Mucosa of rectum (tissue), 2 donors: ENCODE measurements around the gene C1orf50.
"Not testable (repeated sequence)": the region's sequence is repeated elsewhere in the genome, so short reads cannot be mapped to it uniquely, and the experiment has no call there.

ENCODE experiments used
- H3K27ac ChIP-seq, 2 donors: one replicate each; pipeline ENCODE4 v1.7.0; 2013; ENCODE audit warnings: inconsistent platforms in 2 of 2, low read depth in 2 of 2, low read length in 2 of 2
- H3K27me3 ChIP-seq, 2 donors: one replicate each; pipeline ENCODE4 v1.7.0; 2013; ENCODE audit warnings: low read length in 2 of 2; ENCODE audit not compliant: control insufficient read depth in 2 of 2, insufficient read depth in 2 of 2
- H3K36me3 ChIP-seq, 2 donors: one replicate each; pipeline ENCODE4 v1.7.0; 2013; ENCODE audit warnings: low read length in 2 of 2; ENCODE audit not compliant: control insufficient read depth in 2 of 2, insufficient read depth in 2 of 2
- H3K4me1 ChIP-seq, 2 donors: one replicate each; pipeline ENCODE4 v1.7.0; 2013; ENCODE audit warnings: low read length in 2 of 2, mild to moderate bottlenecking in 1 of 2; ENCODE audit not compliant: control insufficient read depth in 2 of 2, insufficient read depth in 2 of 2
- H3K4me3 ChIP-seq, 2 donors: one replicate each; pipeline ENCODE4 v1.7.0; 2013; ENCODE audit warnings: low read length in 2 of 2
- H3K9ac ChIP-seq, 2 donors: one replicate each; pipeline ENCODE4 v1.7.0; 2013; ENCODE audit warnings: low read length in 2 of 2, low read depth in 1 of 2, mild to moderate bottlenecking in 1 of 2
- H3K9me3 ChIP-seq, 2 donors: one replicate each; pipeline ENCODE4 v1.7.0; 2013; ENCODE audit warnings: low read length in 2 of 2; ENCODE audit not compliant: control insufficient read depth in 2 of 2
- donor health status: healthy.
- donor health status: Normal muscosa, but diverticular disease.

The C1orf50 gene

DNA sequence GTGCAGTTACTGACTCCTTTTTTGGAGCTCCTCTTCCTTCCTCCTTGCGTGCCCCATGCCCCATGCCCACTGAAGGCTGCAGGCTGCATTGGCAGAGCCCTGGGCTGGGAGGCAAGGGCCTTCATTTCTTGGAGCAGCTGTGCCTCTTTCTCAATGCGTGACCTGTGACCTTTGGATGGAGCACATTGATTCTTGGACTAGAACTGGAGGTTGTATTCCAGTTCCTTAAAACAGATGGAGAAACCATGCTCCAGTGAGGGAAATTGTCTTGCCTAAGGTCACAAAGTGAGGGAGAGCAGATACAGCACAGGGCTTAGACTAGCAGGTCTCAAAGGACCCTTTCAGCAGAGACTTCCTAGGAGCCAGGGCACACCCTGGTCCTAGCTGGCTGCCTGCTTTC, 26.8 kb downstream of the C1orf50 start:
- H3K27ac ChIP-seq, result no peak overlapping the region

DNA sequence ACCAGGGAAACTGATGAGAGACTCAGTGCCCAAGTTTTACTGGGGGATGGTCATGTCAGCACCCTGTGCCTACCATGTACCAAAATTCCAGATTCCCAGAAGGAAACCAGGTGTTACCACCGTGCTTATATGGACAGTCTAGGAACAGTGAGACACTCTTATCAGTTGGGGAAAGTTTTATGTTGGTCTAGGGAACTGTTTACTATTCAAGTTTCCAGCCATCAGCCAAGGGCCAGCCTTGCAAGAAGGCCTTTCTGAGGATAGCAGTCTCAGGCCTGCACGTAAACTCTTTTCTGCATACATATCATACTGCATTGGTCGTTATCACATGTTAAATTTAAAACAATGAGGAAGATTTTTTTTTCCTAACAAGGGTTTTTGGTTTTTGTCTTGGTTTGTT, 30.4 kb downstream of the C1orf50 start:
- Histone ChIP-seq H3K36me3 (no peaks in the 10 kb centered on the region), H3K27me3 (no peaks in the 10 kb centered on the region), H3K9me3 (no peaks in the 10 kb centered on the region), H3K4me1 (no peaks in the 10 kb centered on the region), H3K4me3 (no peak overlapping the region), H3K9ac (no peak overlapping the region), H3K27ac (no peak overlapping the region)

More for the DNA sequence above, 26.8 kb downstream of the C1orf50 start:
- Histone ChIP-seq H3K9ac (no peak overlapping the region), H3K27me3 (no peaks in the 10 kb centered on the region), H3K9me3 (no peaks in the 10 kb centered on the region), H3K4me3 (no peak overlapping the region), H3K4me1 (no peaks in the 10 kb centered on the region), H3K36me3 (no peaks in the 10 kb centered on the region)

DNA sequence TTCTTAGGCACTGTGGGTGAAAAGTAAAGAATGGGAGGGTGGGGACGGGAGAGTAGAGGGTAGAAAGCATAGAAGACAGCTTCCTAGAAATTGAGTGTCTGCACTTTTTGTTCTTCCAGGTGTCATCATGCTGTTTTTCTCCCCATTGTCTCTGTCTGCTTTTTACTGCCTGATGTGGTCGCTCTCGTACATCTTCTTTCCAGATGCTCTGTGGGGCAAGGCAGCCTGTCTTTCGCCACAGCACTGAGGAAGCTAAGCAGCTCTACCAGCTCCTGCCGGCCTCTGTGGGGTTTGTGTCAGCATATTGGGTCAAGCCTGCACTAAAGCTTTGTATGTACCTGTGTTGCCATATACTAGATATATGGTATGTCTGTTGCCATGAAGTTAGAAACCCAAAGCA, 30.9 kb downstream of the C1orf50 start:
- no peaks in the 10 kb centered on the region for H3K9me3 ChIP-seq
- H3K4me1 ChIP-seq, result no peaks in the 10 kb centered on the region
- H3K9ac ChIP-seq, result no peak overlapping the region
- no peaks in the 10 kb centered on the region for H3K36me3 ChIP-seq
- no peak overlapping the region for H3K27ac ChIP-seq
- H3K27me3 ChIP-seq, result no peaks in the 10 kb centered on the region
- H3K4me3 ChIP-seq, result no peak overlapping the region

DNA sequence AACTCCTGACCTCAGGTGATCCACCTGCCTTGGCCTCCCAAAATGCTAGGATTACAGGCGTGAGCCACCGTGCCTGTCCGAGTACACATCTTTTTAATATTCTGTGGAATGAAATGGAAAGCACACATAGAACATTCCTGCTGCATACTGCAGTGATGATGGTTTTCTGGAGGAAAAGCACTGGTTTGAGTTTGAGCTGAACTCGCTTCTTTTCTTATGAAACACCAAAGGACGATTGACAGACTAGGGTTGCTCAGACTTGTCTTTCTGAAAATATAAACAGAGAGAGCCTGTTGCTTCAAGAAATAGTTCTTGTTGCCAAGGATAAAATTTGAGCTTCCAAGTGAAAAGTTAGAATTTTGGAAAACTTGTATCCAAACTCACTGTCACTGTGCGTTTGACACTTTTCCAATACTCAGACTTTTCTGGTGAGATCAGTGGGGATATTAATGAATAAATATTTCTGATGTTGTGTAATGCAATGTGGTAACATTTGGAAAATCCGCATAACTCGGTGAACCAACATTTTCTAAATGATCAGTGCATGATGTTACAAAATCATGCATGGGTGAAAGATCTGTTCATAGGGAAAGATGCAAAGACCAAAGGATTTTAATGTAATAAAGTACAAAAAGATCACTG, 34.9 kb downstream of the C1orf50 start:
- Histone ChIP-seq H3K4me1 (no peaks in the 10 kb centered on the region), H3K9me3 (no peaks in the 10 kb centered on the region), H3K4me3 (no peak overlapping the region), H3K27me3 (no peaks in the 10 kb centered on the region), H3K9ac (no peak overlapping the region), H3K27ac (no peak overlapping the region), H3K36me3 (peaks cover 0 to 5% of the 10 kb centered on the region in 2 donors)

DNA sequence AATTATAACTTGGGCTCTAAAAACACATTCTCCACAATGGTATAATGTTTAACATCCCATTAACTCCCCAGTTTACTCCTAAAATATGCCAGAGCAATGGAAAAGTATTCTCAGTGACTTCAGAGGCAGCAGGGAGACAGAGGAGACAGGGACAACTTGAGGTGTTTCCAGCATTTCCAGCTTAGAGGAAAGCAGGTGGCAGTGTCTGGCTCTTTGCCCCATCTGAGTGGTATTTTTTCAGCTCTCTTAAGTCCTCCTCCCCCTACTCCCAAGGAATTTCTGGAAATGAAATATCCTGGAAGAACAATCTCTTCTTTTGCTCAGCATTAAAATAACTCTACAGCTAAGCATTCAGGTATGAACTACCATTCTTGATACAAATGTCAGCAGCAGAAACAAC, 39.1 kb downstream of the C1orf50 start:
- Histone ChIP-seq H3K9ac (no peak overlapping the region), H3K4me1 (no peaks in the 10 kb centered on the region), H3K27ac (no peak overlapping the region), H3K27me3 (no peaks in the 10 kb centered on the region), H3K36me3 (peaks cover 4 to 5% of the 10 kb centered on the region in 2 donors), H3K9me3 (no peaks in the 10 kb centered on the region), H3K4me3 (no peak overlapping the region)

DNA sequence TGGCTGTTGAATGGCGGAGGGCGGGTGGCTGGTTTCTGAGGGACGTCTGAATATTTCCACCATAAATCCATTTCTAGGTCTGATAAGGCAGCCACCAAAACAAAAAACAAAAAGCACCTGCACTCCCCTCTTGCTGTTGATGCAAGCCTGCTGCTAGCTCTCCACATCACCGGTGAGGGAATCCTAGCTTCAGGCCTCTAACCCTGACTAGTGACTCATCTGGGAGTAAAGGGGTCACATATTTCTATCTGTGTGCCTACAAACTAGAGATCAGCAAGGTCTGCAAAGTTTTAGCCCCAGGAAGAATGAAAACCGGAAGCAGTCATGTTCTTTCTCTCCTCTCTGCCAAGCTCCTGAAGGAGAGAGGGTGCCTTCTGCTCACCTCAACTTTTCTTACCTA, 39.5 kb downstream of the C1orf50 start:
- Histone ChIP-seq H3K27me3 (no peaks in the 10 kb centered on the region), H3K27ac (no peak overlapping the region), H3K4me1 (no peaks in the 10 kb centered on the region)

DNA sequence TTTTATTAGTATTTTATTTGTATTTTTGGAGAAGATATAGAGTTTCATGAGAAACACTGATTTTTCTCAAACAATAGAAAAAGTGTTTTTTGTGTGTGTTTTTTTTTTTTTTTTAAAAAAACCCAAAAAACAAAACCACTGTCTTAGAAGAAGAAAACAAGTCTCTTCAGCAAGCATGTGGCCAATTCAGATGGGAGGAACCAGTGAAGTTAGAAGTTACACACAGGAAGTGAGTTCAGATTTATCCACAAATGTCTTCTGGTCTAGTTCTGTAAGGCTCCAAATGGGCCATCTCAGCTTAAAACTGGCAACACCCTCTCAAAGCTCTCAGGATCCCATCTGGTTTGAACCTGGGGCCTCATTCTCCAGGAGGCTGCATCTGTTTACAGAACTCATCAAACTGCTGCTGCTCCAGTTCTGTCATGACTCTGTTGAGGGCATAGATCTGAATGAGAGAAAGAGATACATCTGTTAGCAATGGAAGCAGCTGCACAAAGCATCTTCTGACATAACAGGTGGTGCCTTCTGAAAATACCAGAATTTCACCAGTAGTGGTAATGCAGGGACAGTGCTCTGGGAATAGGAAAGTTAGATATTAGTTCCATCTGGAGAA, 40.1 kb downstream of the C1orf50 start:
- Histone ChIP-seq H3K9ac (no peak overlapping the region), H3K27me3 (no peaks in the 10 kb centered on the region), H3K9me3 (no peaks in the 10 kb centered on the region), H3K27ac (no peak overlapping the region), H3K4me1 (no peaks in the 10 kb centered on the region), H3K36me3 (peaks cover 4 to 5% of the 10 kb centered on the region in 2 donors), H3K4me3 (no peak overlapping the region)

More for the DNA sequence above, 39.5 kb downstream of the C1orf50 start:
- H3K36me3 ChIP-seq, result peaks cover 4 to 5% of the 10 kb centered on the region in 2 donors
- H3K9ac ChIP-seq, result no peak overlapping the region
- H3K4me3 ChIP-seq, result no peak overlapping the region
- no peaks in the 10 kb centered on the region for H3K9me3 ChIP-seq

DNA sequence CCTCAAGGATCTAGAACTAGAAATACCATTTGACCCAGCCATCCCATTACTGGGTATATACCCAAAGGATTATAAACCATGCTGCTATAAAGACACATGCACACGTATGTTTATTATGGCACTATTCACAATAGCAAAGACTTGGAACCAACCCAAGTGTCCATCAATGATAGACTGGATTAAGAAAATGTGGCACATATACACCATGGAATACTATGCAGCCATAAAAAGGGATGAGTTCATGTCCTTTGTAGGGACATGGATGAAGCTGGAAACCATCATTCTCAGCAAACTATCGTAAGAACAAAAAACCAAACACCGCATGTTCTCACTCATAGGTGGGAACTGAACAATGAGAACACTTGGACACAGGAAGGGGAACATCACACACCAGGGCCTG, 47.8 kb downstream of the C1orf50 start:
- not testable (repeated sequence) for H3K27me3 ChIP-seq, H3K27ac ChIP-seq, H3K4me3 ChIP-seq, H3K9me3 ChIP-seq, H3K9ac ChIP-seq, H3K36me3 ChIP-seq
- peaks cover 13 to 14% of the 10 kb centered on the region in 2 donors for H3K4me1 ChIP-seq

DNA sequence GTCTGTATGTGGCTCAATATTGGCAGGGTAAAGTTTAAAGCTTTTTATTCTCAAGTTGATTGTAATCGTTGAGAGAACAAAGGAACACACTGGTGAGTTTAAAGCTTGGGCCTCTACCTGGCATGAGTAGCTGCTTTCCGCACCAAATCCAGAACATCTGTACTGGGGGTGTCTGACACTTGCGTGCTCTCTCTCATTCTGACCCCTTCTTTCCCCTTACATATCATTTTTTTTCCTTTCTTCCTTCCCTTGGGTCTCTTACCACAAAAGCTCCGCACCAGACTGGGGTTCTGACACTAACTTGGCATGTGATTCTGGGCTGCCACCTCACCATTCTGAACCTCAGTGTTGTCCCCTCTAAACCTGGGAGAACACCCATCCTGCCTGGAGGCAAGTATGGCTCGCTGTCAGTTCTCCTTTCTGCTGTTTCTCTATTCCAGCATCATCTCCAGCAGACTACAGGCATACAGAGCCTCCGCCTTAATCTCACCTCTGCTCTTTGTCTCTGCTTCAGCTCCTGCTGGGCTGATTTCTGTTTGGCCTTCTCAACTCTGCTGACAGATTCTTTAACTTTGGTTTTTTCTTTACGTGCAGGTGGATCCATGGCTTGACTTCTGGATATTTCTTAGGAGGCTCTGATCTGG, 49.0 kb downstream of the C1orf50 start:
- Histone ChIP-seq H3K27ac (peak overlapping the region; percentile 62 to 98), H3K9ac (peak overlapping the region; percentile 62 to 88), H3K36me3 (no peaks in the 10 kb centered on the region), H3K4me3 (peak overlapping the region; percentile 68 to 92), H3K9me3 (no peaks in the 10 kb centered on the region), H3K4me1 (peaks cover 13 to 14% of the 10 kb centered on the region in 2 donors), H3K27me3 (no peaks in the 10 kb centered on the region)

DNA sequence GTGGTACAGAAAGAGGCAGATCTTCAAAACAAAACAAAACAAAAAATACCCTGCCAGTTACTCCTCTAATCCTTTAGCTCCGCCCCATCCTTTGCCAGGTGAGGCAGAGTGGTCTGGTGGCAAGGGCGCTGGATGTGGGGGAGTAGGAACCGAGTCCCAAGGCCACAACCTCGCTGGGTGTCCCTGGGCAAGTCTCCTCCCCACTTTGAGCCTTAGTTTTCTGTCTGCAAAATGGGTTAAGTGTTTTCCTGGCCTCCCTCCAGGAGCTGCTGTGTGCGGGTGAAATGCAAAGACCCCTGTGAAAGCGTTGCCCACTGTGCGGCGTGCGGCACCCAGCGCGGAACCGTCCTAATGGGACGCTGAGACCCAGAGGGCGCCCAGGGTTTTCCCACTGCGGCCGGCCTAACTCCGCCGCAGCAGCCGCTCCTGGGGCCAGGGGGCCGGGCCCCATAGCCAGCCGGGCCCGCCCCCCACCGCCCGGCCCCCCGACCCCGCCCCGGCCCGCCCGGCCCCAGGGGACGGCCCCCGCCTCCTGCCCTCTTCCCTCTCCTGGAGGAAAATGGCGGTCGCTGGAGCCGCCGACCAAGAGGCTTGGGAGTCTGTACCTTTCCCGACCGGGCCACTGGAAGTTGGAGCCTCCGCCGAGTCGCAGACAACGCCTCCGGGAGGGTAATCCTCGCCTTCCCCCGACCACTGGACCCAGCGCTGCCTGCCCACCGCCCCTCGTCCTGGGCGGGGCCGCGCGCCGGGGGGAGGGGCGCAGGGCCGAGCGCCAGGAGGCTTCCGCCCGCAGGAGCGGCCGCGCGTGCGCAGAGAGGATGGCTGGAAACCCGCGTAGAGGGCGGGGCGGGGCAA, 49.8 kb downstream of the C1orf50 start, which contains the start of the genes ERMAP and SVBP:
ERMAP (plus strand) TSS at position 538 of the 855 bp plus-strand sequence. CDS start 13,327 bp downstream, outside the sequence.
SVBP (minus strand) TSS at position 813 of the 855 bp plus-strand sequence. CDS start 853 bp downstream, outside the sequence.
- no peaks in the 10 kb centered on the region for H3K36me3 ChIP-seq
- H3K27ac ChIP-seq, result peak within 1 kb of the TSS; percentile 98 to 100
- H3K27me3 ChIP-seq, result no peaks in the 10 kb centered on the region
- no peaks in the 10 kb centered on the region for H3K9me3 ChIP-seq
- peaks cover 13 to 14% of the 10 kb centered on the region in 2 donors for H3K4me1 ChIP-seq
- peak within 1 kb of the TSS; percentile 87 to 88 for H3K9ac ChIP-seq
- peak within 1 kb of the TSS; percentile 92 for H3K4me3 ChIP-seq
